Muscle layer of colon (tissue), 2 donors: ENCODE measurements around the gene GPR139.

Experiments
- H3K27ac ChIP-seq: one replicate; pipeline ENCODE4 v1.7.0; 2013; ENCODE audit warnings: low read depth, mild to moderate bottlenecking, low read length, moderate library complexity
- H3K27me3 ChIP-seq, 2 donors: one replicate each; pipeline ENCODE4 v1.7.0; 2013; ENCODE audit warnings: low read length in 2 of 2, mild to moderate bottlenecking in 2 of 2; ENCODE audit not compliant: insufficient read depth in 2 of 2, control insufficient read depth in 1 of 2
- H3K36me3 ChIP-seq: one replicate; pipeline ENCODE4 v1.7.0; 2013; ENCODE audit warnings: mild to moderate bottlenecking, low read length; ENCODE audit not compliant: insufficient read depth
- H3K4me1 ChIP-seq: one replicate; pipeline ENCODE4 v1.7.0; 2013; ENCODE audit warnings: mild to moderate bottlenecking, low read length; ENCODE audit not compliant: insufficient read depth
- H3K4me3 ChIP-seq, 2 donors: one replicate each; pipeline ENCODE4 v1.7.0; 2013; ENCODE audit warnings: low read length in 2 of 2, low read depth in 1 of 2, mild to moderate bottlenecking in 1 of 2, moderate library complexity in 1 of 2
- H3K9ac ChIP-seq: one replicate; pipeline ENCODE4 v1.7.0; 2013; ENCODE audit warnings: low read length
- H3K9me3 ChIP-seq: one replicate; pipeline ENCODE4 v1.7.0; 2013; ENCODE audit warnings: mild to moderate bottlenecking, low read length
- donor health status: abdominal sarcoma.
- donor health status: Adenocarcinoma of cecum.

The GPR139 gene

GRCh38 chr16:20016234-20016633 lies 57.5 kb downstream of the GPR139 start:
- Histone ChIP-seq H3K27me3 (no peaks in the 10 kb centered on the region), H3K9ac (no peak overlapping the region), H3K27ac (no peak overlapping the region), H3K4me1 (no peaks in the 10 kb centered on the region), H3K4me3 (no peak overlapping the region), H3K36me3 (no peaks in the 10 kb centered on the region), H3K9me3 (no peaks in the 10 kb centered on the region)

- H3K27me3 ChIP-seq = no peaks in the 10 kb centered on the region
- no peaks in the 10 kb centered on the region for H3K4me1 ChIP-seq
- no peak overlapping the region for H3K27ac ChIP-seq
- no peaks in the 10 kb centered on the region for H3K9me3 ChIP-seq
- no peak overlapping the region for H3K9ac ChIP-seq
- no peaks in the 10 kb centered on the region for H3K36me3 ChIP-seq
- H3K4me3 ChIP-seq = no peak overlapping the region
Observed at GRCh38 chr16:20004931-20005330, 68.8 kb downstream of the GPR139 start.

- Histone ChIP-seq H3K4me1 (no peaks in the 10 kb centered on the region), H3K9me3 (no peaks in the 10 kb centered on the region), H3K9ac (no peak overlapping the region), H3K27me3 (no peaks in the 10 kb centered on the region), H3K4me3 (no peak overlapping the region), H3K36me3 (no peaks in the 10 kb centered on the region), H3K27ac (no peak overlapping the region)
Observed at GRCh38 chr16:20002936-20003335, 70.8 kb downstream of the GPR139 start.

- Histone ChIP-seq H3K4me1 (no peaks in the 10 kb centered on the region), H3K9me3 (no peaks in the 10 kb centered on the region), H3K27me3 (no peaks in the 10 kb centered on the region), H3K27ac (no peak overlapping the region), H3K9ac (no peak overlapping the region), H3K4me3 (no peak overlapping the region), H3K36me3 (no peaks in the 10 kb centered on the region)
Observed at GRCh38 chr16:20001856-20002707, 71.6 kb downstream of the GPR139 start.

GRCh38 chr16:19997734-19998133 lies 76.0 kb downstream of the GPR139 start:
- H3K4me1 ChIP-seq = no peaks in the 10 kb centered on the region
- H3K36me3 ChIP-seq = no peaks in the 10 kb centered on the region
- no peak overlapping the region for H3K27ac ChIP-seq
- H3K4me3 ChIP-seq = no peak overlapping the region
- H3K9ac ChIP-seq = no peak overlapping the region
- no peaks in the 10 kb centered on the region for H3K9me3 ChIP-seq
- no peaks in the 10 kb centered on the region for H3K27me3 ChIP-seq

- Histone ChIP-seq H3K9ac (no peak overlapping the region), H3K36me3 (no peaks in the 10 kb centered on the region), H3K4me3 (no peak overlapping the region), H3K27me3 (no peaks in the 10 kb centered on the region), H3K27ac (no peak overlapping the region), H3K9me3 (no peaks in the 10 kb centered on the region), H3K4me1 (no peaks in the 10 kb centered on the region)
Observed at GRCh38 chr16:19997264-19997663, 76.4 kb downstream of the GPR139 start.

GRCh38 chr16:19994466-19995170 lies 79.1 kb downstream of the GPR139 start:
- Histone ChIP-seq H3K36me3 (no peaks in the 10 kb centered on the region), H3K27me3 (no peaks in the 10 kb centered on the region), H3K27ac (no peak overlapping the region), H3K9ac (no peak overlapping the region), H3K4me1 (no peaks in the 10 kb centered on the region), H3K4me3 (no peak overlapping the region), H3K9me3 (no peaks in the 10 kb centered on the region)

- Histone ChIP-seq H3K4me3 (no peak overlapping the region), H3K4me1 (no peaks in the 10 kb centered on the region), H3K9me3 (no peaks in the 10 kb centered on the region), H3K36me3 (no peaks in the 10 kb centered on the region), H3K27ac (no peak overlapping the region), H3K9ac (no peak overlapping the region), H3K27me3 (no peaks in the 10 kb centered on the region)
Observed at GRCh38 chr16:19991614-19992013, 82.1 kb downstream of the GPR139 start.

- H3K36me3 ChIP-seq = no peaks in the 10 kb centered on the region
- no peak overlapping the region for H3K27ac ChIP-seq
- H3K4me3 ChIP-seq = no peak overlapping the region
- no peaks in the 10 kb centered on the region for H3K27me3 ChIP-seq
- H3K9me3 ChIP-seq = no peaks in the 10 kb centered on the region
- no peak overlapping the region for H3K9ac ChIP-seq
- H3K4me1 ChIP-seq = no peaks in the 10 kb centered on the region
Observed at GRCh38 chr16:19984135-19984534, 89.6 kb downstream of the GPR139 start.
